Stimulated activated CD8-positive, alpha-beta memory T cell treated with anti-CD3 and anti-CD28 coated beads, Interleukin-2, amount 100 ng/mL, for 48 hours (primary cell): Measurements from ENCODE around the gene COL18A1.
A peak's percentile ranks its signal among the peaks of the same experiment; 100 is the strongest.

Source experiments
- DNase-seq, 2 donors: peaks; one replicate each; pipeline ENCODE4 v3.0.0-alpha.2; 2020; ENCODE audit warnings: low read depth in 2 of 2

COL18A1 gene

DNA sequence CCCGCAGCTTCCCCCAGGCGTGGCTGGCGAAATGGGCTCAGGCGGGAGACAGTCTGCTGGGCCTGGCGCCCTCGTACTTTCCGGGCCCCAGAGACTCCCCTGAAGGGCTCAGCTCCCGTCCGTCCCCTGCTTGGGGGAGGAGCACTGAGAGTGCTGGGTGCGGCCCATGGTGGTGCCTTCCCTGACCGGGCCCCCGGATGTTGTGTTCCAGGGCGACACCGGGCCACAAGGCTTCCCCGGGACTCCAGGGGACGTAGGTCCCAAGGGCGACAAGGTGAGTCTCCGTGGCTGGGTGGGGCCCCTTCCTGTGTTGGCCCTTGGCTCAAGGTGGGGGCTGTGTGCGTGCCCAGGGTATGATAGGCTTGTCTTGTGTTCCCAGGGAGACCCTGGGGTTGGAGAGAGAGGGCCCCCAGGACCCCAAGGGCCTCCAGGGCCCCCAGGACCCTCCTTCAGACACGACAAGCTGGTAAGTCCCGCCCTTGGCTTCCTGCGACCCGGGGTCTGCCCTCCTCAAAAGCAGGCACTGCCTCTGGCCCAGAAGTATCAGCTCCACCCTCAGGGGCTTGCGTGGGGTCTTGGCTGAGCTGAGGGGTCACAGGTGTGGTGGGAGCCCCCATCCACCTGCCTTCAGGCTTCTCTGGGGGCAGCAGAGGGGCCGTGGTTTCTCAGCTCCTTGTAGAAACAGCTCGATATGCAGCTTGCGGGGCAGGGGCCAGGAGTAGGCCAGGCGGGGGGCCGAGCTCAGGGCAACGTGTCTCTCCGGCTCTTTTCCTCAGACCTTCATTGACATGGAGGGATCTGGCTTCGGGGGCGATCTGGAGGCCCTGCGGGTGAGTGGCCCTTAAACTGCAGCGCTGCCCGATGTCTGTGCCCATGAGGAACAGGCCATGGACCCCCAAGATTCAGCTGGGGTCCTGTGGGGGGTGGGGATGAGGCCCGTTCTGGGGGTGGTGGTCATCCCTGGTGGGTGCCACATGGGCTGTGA is 75.0 kb downstream of the COL18A1 start:
- no peak for DNase-seq

DNA sequence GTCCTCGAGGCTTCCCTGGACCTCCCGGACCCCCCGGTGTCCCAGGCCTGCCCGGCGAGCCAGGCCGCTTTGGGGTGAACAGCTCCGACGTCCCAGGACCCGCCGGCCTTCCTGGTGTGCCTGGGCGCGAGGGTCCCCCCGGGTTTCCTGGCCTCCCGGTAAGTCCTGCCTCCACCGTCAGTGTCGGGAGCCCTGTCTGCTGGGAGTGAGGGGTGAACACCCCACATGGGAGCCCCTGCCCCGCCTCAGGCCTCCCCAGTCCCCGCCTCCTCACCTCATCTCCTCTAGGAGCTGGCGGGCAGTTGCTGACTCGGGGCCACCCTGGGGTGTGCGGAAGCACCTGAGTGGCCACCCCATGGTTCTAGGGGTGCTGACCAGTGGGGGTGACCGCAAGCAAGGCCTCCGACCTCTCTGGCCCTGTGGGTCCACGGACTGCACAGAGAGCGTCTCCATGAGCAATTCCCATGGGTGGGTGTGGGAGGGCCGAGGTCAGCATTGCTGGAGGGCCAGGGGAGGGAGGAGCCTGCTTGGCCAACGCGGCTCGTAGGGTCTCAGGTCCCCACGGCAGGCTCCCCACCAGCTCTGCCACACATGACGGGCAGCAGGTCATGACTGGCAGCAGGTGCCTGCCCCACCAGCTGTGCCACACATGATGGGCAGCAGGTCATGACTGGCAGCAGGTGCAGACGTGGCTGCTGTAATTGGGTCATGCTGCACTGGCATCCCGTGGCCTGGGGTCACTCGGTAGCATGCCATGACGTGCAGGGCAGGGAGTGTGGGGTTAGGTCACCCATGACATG is 75.9 kb downstream of the COL18A1 start:
- DNase-seq, result no peak

DNA sequence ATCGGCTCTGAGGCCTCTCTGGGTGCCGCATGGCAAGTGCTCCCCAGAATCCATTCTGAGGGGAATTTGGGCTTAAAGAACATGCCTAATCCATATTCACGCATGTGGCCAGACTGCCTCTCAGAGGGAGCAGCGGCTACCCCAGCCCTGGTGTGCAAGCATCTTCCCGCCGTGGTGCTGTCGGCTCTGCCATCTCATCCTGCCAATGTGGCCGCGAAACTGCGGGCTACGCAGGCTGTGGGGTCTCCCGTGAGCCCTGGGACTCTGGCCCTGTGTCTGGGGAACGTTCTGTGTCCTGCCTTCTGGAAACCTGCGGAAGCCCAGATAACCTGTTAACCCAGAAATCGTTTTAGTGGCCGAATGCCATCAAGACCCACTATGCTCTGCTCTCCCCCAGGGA is 76.6 kb downstream of the COL18A1 start:
- DNase-seq, result no peak

DNA sequence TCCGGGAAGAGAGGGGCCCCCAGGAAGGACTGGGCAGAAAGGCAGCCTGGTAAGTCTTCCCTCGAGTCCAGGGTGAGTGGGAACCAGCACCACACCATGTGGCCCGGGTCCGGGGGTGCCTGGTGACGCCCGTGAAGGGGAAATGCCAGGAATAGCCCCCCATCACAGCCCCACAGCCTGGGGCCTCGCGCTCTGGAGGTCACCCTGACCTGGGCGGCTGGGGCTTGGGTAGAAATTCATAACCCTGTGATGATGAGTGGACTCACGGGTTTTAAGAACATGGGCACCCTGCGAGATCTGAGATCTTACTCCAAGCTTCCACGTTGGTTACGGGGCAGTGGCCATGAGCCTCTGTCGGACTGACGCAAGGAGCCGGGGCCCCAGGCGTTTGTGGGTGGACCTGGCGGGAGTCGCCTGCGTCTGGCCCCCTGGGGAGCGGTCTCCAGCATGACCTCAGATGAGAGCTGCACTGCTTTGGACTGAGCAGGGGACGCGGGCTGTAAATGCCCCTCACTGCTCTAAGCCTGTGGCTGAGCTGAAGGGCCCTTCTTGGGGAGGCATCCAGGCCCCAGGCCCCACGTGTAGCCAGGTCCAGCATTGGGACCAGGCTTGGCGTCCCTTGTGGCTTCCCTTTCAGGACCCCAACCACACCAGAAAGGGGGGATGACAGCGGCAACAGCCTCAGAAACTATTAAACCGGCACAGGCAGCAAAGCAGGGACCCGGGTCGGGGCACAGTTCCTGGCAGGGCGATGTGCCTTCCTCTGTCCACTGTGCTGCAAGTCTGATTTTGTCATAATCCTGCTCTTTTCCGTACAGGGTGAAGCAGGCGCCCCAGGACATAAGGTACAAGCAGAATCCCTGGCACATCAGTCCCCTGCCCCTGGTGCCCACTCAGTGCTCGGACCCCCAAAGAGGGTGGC is 77.3 kb downstream of the COL18A1 start:
- no peak for DNase-seq

DNA sequence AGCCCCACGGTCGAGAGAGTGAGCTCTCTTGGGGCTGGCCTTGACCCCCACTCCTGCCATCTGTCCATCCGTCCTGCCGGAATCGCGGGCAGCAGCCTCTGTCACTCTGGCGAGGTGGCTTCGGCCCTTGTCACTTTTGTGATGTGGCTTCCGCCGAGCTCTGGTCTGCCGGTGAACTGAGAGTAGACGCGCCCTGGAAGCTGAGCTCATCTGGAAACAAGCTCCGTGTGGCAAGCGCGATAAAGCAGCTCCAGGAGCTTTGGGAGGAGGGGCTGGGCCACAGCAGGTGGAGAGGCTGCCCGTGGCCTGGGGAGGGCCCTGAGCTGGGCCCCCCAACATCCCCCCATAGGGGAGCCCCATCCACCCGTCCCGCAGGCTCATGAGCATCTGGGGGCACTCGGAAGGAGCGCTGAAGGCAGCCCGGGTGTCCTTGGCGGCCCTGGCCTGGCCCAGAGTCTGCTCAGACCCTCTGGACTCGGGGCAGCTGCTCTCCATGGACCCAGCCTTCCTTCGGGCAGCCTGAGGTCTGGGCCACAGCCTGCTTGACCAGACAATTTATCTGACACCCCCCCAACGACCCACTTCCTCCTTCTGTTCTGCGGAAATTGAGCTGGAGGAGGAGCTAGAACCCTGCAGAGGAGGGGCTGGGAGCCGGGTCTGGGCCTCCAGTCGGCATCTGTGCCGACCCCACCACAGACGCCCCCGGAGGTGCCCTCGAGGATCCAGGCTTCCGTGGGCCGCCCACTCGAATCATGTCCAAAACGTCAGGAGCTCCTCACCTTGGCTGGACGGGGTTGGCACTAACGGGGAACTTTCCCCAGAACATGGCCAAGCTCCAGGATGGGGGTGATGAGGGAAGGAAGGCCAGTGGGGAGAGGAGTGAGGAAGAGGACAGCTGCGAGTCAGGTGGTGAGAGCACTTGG is 78.2 kb downstream of the COL18A1 start:
- peak in 1 of 2 donors; percentile 36 for DNase-seq

DNA sequence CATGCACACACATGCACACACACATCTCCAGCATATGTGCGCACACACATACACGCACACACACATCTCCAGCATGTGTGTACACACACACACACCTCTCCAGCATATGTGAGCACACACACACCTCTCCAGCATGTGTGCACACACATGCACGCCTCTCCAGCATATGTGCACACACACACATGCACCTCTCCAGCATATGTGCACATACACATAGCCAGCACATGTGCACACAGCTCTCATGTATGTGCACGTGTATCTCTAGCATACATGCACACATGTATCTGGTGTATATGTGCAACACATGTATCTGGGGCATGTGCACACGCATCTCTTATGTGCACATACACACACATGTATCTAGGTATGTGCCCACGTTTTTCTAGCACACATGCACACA is 79.4 kb downstream of the COL18A1 start:
- DNase-seq, result no peak

DNA sequence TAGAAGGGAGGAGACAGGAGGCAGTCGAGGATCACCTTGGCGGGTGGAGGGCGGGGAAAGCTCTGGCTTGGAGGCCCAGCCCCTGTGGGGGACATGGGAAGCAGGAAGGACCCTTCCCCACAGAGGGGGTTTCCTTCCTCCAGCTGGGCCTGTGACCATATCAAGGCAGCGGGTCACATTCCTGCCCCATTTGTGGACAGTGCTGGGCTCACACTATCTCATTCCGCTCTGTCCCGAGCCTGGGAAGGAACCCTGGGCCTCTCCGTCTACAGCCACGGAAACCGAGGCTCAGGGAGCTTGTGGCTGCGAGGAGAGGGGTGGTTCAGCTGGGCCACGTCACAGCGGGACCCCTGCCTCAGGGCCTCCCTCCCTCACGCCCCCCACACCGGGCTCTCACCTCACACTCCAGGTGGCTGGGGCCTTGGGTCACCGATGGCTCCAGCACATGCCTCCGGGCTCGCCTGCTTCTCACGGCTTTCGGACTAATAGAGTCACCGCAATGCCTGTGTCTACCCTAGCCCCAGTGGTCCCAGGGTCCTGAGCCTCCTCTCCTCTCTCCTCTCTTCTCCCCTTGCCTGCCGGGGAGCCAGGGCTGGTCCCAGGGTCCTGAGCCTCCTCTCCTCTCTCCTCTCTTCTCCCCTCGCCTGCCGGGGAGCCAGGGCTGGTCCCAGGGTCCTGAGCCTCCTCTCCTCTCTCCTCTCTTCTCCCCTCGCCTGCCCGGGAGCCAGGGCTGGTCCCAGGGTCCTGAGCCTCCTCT is 80.9 kb downstream of the COL18A1 start:
- no peak for DNase-seq

DNA sequence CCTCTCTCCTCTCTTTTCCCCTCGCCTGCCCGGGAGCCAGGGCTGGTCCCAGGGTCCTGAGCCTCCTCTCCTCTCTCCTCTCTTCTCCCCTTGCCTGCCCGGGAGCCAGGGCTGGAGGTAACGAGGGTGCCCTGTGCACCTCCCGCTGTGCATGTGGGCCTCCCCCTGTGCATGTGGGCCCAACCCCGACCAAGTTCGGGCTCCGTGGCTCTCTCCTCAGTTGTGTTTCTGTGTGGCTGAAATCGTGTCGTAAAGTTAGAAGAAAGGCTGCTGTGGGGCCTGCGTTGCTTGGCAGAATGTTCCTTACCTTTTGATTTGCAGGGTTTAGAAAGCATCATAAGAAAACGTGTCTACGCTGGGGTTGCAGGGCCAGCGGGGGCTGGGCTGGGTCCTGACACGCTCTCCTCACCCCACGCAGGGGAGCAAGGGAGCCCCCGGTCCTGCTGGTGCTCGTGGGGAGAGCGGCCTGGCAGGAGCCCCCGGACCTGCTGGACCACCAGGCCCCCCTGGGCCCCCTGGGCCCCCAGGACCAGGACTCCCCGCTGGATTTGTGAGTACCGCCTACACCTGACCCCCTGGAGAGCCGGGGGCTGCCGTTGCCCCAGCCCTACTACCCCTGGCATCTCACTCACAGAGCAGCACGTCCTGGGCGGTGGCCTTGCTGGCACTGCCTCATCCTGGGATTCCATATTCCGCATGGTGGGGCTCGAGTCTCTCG is 81.6 kb downstream of the COL18A1 start:
- no peak for DNase-seq

DNA sequence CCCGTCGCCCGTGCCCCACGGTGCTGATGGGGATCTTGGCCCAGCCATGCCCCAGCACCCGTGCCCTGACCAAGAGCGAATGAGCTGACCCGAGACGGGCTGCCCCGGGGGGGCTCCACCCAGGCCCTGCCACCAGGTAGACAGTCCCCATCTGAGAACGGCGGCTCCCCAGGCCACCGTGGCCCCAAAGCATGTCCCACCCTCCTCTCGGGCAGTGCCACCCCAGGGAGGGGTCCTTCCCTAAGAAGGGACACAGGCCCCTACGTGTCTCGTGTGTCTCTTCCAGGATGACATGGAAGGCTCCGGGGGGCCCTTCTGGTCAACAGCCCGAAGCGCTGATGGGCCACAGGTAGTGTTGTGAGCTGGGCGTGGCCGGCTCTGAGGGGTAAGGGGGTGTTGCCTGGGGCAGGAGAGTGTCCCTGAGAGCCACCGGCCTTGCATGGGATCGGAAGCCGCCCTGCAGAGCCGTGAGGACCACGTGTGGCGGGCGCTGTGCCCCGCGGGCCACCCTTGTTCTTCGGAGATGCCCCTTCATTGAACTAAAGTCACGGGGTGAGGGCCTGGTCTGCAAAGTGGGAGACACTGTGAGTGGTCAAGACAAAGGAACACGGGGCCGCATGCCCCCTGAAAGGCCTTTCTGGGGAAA is 82.3 kb downstream of the COL18A1 start:
- no peak for DNase-seq

DNA sequence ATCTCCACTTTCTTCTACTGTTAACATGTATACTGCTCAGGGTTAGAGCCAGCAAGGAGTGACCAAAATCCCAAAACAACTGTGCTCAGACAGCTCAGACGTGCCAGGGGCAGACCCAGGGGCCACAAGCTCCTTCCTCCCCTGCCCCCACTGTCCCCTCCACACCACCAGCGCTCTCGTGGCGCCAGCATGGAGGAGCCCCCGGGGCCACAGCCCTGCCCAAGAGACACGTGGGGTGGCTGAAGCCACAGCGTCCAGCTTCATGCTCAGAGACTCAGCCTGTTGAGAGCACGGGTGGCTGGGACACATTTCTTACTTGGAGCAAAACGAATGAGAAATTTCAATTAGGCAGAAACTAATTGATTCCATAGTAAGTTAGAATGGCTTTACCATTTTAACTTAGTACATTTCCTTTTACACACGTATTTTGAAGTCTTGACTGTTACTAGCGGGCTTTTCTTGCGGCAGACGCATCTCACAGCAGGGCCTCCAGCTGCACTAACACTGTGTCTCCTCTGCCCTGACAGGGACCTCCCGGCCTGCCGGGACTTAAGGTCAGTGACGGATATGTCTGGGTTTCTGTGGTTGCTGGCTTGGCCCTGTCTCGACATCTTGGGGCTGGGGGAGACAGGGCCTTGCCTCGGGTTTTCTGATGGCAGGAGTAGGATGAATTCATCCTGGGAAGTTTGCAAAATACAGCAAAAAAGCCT is 83.1 kb downstream of the COL18A1 start:
- DNase-seq, result no peak

DNA sequence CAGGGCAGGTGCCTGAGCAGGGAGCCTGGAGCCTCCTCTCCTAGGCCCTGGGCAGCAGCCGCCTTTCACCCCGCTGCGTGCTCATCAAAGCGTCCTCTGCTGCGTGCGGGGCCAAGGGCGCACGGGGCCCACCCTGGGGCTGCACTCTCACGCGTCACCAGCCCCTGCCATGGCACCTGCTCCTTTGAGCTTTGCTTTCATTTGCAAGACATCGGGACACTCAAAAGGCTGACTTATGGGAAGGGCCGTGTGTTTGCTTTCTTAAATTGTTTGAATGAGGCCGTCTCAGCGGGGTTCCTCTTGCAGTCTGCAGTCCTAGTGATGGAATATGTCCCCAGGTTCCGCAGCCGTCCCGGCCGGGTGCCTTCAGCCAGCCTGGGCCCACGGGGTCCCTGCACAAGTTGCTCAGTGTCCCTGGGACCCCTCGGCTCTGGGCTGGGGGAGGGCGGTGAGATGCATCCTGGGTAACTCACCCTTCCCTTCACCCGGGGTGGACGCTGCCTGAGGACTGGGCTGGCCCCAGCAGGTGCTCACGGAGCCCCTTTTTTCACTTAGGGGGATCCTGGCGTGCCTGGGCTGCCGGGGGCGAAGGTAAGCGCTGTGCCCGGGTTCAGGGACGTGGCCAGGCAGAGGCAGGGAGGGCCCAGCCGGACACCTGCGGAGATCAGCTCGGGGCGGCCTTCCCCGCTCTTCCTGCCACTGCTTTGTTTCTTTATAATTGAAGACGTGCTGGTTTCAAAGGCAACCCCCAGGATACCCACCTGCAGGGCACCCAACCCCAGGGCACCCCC is 84.2 kb downstream of the COL18A1 start:
- no peak for DNase-seq

DNA sequence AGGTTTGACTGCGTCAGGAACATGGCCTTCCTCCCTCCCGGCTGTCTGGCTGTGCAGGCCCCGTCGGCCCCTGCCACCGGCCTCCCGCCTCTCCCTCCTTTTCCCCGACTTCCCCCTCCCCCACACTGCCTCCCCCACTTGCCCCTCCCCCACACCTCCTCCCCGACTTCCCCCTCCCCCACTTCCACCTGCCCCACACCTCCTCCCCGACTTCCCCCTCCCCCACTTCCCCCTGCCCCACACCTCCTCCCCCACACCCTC is 84.7 kb downstream of the COL18A1 start:
- DNase-seq, result no peak

DNA sequence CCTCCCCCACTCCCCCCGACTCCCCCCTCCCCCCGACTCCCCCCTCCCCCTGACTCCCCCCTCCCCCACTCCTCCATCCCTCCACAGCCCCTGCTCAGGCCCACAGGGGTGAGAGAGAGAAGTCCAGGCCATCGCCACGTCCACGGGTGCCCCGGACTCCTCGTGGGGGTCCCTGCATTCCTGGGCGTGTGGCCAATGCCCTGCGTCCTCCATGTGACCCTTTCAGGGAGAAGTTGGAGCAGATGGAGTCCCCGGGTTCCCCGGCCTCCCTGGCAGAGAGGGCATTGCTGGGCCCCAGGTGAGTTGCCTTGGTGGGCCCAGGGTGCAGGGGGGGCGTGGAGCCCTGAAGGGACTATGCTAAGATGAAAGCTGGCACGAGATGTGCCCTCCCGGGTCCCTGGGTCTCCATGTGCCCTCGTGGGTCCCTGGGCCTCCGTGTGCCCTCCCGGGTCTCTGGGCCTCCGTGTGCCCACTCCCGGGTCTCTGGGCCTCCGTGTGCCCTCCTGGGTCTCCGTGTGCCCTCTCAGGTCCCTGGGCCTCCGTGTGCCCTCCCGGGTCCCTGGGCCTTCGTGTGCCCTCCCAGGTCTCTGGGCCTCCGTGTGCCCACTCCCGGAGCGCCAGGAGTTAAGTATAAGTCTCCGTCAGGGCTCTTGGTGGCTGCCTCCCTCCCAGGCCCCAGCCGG is 85.2 kb downstream of the COL18A1 start:
- DNase-seq, result no peak

DNA sequence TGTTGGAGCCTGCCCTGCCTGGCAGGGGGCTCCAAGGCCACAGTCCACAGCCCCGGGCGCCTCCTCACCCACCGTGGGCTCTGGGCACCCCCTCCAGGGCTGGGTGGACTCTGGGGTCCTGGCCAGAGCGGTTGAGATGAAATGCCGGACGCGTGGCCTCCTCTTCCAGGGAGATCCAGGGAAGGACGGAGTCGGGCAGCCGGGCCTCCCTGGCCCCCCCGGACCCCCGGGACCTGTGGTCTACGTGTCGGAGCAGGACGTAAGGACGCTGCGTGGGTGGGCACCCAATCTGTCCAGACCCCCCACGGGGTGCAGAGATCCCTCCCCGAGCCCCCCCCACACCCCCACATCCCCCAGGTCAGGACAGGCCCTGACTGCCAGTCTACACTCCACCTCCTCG is 86.1 kb downstream of the COL18A1 start:
- DNase-seq, result no peak

DNA sequence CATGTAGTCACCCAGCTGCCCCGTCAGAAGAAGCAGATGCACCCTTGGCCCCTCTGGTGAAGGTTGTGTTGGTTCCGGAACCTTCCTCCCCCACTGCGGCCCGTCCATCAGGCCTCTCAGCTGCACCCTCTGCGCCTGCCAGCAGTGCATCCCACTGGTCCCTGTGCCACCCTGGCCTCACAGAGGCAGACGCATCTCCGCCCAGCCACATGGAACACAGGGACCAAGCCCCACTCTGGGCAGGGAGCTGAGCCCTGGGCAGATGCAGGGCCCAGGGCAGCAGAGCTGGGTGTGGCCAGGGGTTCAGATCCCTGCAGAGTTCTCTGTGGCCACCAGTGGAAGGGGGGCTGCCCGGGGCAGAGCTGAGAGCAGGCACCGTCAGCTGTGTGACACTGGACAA is 86.7 kb downstream of the COL18A1 start:
- DNase-seq, result no peak

DNA sequence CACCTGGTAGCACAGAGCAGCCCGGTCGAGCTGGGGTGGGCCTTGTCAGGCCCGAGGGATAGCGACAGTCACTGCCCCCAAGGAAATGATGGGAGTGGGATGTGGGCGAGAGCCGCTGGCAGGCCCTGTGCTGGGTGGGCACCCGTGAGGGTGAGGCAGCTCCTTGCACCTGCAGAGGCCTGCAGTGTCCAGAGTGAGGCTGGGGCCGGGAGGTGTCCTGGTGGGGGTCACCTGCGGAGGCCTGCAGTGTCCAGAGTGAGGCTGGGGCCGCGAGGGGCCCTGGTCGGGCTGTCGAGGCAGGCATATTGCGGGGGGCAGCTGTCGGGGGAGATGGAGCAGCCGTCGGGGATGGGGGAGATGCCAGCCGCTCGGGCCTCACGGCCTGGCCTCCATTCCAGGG is 87.8 kb downstream of the COL18A1 start:
- no peak for DNase-seq

DNA sequence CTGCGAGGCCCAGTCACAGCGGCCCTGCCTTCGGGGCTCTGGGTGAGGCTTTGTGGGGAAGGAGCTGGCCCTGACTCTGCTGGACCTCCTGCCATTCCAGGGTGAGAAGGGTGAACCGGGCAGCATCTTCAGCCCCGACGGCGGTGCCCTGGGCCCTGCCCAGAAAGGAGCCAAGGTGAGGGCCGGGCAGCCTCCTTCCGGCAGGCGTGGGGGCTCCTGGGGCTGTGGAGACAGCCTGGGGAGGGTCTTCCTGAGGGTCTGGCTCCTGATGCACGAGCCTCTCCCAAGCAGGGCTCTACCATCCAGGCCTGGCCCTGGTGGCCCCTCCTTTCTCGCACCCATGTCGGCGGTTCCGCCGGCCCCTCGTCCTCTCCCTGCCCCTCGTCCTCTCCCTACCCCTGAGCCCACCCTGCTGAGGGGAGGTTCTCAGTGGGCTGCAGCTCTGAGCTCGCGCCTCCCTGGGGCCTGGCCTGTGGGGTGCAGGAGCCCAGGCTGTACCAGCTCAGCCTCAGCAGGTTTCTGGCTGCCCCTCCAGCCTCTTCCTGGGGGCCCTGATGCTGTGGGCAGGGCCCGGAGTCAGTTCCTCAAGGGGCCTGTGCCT is 88.5 kb downstream of the COL18A1 start:
- no peak for DNase-seq
